HG02798 (cell line): ENCODE results near the gene TPX2.
A peak's percentile ranks its signal among the peaks of the same experiment; 100 is the strongest.
"Not testable (repeated sequence)": the region's sequence is repeated elsewhere in the genome, so short reads cannot be mapped to it uniquely, and the experiment has no call there.

Experiments used
- ATAC-seq: cut with Tn5 transposase; IDR thresholded peaks from one replicate; pipeline ENCODE4 v1.9.1; 2021; ENCODE audit warnings: mild to moderate bottlenecking; ENCODE audit not compliant: unreplicated experiment, poor library complexity

Gene TPX2

GRCh38 chr20:31827059-31827458, 88.0 kb downstream of the TPX2 start:
- no peak for ATAC-seq

GRCh38 chr20:31828016-31828415, 88.9 kb downstream of the TPX2 start:
- ATAC-seq: not testable (repeated sequence)

DNA sequence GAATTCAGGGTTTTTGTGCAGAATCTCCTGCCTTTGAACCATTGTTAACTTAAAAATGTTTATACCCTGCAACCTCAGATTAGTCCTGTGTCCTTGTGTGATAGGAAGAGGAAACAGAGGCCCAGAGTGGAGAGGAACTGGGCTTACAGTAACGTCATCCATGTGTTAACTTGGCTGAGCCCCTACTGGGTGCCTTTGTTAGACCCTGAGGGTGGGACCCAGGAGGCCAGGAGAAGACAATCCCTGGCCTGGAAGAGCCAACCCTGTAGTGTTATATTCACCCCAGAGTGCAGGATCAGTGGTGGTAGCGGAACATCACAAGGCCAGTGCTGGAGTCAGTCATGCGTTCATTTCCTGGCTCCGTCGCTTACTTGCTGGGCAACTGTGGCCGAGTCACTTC, 90.6 kb downstream of the TPX2 start:
- no peak for ATAC-seq

GRCh38 chr20:31830406-31830981, 91.4 kb downstream of the TPX2 start:
- ATAC-seq: no peak

DNA sequence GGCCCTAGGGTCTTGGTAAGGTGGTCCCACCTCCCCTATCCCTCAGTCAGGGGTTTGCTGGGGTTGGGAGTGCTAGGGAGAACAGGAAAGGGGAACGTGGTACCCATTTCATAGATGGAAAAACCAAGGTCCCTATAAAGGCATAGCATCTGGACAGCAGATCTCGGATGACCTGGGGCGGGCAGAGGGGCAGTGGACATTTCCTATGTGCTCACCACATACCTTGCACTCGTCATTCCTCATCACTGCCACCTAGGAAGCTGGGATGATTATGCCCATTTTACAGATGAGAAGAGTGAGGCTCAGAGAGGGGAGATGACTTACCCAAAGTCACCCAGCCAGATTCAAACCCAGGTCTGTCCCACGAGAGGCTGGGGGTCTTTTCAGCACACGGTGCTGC, 92.1 kb downstream of the TPX2 start:
- no peak for ATAC-seq

DNA sequence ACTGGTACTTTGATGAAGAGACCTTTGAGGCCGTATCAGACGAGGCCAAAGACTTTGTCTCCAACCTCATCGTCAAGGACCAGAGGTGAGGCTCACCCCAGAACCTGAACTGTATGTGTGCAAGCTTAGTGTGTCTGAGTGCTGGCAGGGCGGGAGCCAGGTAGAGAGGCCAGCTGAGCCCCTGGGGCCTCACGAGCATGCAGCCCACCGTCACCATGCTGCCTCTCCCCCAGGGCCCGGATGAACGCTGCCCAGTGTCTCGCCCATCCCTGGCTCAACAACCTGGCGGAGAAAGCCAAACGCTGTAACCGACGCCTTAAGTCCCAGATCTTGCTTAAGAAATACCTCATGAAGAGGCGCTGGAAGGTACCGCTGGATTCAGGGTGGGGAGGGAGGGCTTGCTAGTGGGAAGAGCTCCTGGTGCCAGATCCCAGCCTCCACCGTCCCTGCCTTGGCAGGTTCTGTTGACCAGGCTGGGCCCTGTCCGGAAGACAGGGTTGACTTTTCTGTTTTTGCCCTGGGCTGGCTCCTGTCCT, 92.7 kb downstream of the TPX2 start:
- no peak for ATAC-seq

GRCh38 chr20:31833130-31833930, 94.2 kb downstream of the TPX2 start:
- no peak for ATAC-seq

GRCh38 chr20:31833931-31834521, 94.9 kb downstream of the TPX2 start:
- ATAC-seq: no peak

DNA sequence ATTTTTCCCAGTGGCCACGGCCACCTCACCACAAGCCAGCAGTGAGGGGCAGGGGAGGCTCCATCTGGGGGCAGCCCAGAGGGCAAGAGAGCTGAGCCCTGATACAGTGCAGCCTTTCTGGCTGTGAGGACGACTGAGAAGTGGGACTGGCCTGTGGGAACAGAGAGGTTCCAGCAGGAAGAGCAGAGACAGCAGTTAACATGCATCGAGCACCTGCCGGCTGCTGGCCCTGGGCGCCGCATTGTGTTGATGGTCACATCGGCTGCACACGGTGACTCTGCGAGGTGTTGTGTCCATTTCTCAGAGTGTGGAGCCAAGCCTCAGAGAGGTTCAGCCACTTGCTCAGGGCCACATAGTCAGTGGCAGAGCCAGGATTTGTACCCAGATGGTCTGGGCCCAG, 96.5 kb downstream of the TPX2 start:
- ATAC-seq: no peak

DNA sequence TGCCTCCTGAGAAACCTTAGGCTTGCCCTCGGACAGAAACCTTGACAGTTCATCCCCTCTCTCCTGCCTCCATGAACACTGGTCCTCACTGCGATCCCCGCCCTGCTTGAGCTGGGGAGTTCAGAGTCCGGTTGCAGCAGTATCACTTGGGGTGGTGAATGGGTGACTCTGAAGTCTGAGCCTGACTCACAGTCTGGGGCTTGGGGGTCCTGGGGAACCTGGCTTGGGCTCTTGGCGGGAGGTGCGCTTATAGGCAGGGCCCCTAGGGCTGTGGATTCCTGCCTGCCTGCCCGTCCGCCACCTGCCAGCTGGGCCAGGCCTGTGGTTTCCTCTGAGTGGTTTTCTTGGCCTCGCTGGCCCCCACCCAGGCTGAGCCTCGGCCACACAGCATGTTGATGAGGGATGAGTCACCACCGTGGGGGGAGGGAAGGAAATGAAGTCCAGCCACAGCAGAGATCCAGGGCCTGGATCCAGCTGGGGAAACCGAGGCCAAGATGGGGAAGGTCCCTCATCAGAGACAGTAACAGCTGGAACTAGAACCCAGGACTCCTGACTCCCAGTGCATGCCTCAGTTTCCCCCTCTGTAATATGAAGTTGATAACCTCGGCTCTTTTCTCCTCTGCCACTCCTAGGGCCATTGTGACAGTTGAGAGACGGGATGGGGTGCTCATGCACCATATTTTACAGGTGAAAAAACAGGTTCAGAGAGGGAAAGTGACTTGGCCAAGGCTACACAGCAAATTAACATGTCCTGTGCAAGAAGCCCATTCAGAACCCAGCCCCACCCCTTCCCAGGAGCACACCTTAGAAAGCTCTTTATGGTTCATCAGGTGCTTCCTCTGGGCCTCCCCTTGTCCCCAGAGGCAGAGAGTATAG, 97.1 kb downstream of the TPX2 start:
- peak; percentile 74 for ATAC-seq

- no peak for ATAC-seq
These were observed 97.9 kb downstream of the TPX2 start for GRCh38 chr20:31836853-31837608.

DNA sequence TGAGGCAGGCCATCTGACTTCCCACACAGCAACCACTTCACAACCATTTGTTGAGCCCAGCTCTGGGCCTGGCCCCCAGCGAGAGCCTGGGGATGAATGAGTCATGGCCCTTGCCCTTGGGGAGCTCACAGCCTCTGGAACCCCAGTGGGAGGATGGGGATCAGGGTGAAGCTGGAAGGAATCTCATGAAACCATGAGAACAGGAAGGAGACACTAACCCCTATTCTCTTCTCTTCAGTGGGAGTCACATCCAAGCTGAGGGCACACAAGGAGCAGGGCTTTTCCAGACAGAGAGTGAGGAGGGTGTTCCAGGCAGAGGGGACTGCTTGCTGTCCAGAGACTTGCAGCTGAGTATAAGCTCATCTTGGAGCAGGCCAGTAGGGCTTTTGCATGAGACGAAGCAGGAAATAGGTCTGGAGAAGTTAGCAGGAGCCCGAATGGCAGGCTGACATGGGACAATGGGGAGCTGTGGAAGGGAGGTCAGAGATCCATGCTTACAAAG, 98.9 kb downstream of the TPX2 start:
- no peak for ATAC-seq

DNA sequence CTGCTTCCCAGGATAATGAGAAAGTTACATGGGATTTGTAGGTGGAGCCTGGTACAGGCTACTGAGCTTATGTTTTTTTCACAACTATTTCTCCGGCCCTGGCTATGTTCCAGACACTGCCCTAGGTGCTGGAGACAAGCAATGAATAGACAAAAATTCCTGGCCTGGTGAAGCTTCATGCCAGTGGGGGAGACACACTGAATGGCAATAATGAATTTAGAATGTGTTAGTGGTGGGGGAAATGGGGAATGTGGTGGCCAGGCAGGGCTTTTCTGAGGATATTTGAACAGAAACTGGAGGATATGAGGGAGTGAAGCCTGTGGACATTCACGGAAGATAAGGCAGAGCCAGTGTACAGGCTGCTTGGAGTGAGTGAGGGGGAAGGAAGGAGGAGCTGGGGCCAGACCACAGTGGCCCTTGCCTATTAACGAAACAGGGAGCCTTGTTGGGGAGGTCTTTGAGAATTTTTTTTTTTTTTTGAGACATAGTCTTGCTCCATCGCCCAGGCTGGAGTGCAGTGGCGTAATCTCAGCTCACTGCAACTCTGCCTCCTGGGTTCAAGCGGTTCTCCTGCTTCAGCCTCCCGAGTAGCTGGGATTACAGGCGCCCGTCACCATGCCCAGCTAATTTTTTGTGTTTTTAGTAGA, 99.7 kb downstream of the TPX2 start:
- no peak for ATAC-seq

DNA sequence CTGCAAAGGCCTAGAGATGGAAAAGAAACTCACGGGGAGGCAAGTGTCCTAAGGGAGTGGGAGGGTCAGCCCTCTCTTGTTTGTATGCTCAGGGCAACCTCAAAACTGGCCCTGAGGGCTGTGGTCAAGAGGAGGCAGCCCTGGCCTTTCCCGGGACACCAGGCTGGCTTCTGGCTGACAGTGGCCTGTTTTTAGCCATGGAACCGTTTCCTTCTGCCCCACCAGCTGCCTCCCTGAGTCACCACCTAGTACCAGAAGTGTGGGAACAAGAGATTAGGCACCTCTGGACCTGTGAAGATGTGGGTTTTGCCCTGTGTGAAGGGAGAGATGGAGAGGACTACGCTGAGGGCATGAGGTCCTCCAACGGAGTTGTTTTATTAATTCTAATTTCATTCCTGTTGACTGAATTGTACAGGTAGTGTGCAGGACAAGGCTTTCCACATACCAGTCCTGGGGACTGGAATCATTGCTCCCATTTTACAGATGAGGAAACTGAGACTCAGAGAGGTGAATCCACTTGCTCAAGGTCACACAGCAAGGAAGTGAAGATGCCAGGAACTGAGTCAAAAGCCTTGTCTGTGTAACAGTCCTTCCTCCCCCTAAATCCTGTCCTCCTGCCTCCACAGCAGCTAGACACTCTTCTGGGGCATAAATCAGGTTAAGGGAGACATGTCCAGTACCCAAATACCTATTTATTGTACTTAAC, 100.8 kb downstream of the TPX2 start:
- no peak for ATAC-seq

DNA sequence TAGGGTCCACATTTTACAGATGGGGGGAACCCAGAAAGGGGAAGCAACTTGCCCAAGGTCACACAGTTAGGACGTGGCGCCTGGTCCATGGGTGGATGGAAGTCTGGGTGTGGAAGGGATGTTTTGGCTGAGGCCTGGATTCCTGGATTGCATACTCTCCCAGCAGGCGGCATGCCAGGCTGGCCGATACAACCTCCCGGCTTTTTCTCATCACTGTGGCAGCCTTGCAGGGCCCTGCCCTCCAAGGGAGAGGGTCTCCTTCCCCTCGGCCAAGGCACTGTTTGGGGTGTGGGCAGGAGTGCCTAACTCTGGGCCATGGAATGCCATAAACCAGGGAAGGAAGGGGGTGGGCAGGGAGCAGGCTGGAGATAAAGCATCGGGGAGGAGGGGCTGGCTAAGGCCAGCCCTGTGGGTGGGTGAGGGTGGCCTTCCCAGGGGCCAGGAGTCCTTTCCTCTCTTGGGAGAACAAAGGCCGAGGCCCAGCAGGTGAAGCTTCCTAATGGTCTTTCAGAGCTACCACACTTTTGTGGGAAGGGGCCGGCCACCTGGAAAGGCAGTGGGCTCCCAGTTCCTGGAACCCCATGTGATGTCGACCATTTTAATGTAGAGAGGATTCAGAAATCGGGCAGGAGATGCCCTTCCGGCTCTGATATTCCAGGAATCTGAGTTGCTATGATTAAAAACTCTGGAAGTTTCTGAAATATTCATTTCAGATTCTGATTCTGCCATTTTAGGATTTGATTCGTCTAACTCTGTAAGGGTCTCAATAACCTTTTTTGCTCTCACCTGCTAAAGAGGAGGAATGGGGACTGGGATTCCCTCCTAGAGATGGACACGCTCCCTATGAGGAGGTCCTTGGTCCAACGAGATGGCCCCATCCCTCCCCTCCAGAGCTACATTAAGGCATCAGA, 102.1 kb downstream of the TPX2 start:
- ATAC-seq: no peak

DNA sequence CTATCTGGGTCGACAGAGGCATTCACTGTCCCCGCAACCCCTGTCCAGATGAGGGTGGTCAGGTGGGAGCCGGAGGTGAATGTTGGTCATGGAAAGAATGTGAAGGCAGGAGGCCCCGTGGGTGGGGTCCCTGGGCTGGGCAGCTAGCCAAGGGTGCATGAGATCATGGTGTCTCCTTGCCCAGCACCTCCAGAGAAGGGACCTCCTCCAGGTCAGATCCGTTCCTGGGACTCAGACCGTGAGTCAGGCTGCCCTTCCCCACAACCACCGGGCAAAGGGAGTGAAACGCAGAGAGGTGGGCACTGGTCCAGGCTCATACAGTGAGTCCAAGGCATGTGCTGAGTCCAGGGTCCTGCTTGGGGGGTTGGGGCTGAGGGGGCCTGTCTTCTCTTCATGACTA, 102.8 kb downstream of the TPX2 start:
- no peak for ATAC-seq

DNA sequence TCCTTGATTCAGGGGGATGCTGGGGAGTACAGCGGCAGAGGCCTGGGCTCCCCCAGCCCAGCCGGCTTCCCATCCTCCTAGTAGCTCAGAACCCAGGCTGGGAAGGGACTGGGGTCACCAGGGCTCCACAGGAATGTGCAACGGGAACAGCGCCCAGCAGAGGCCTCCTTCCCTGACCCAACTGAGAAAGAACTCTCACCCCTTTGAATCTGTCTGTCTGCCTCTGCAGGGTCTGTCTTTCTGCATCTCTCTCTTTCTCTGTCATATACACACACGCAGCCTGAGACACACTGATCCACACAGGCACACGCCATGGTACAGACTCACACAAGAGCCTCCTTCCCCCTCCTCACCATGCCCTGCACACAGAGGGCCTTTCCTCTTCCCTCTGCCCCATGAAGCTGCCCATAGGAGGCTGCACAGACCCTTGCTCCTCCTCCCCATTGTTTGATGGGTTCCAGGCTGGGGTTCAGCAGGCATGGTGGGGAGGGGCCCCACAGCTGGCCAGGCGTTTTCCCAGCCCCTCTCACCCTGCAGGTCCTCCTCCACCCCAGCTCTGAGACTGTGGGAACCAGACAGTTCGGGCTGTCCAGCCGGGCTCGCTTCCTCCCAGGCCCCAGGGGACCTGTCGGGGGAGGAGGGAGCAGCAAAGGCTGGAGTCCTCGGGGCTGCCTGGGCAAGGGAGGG, 103.5 kb downstream of the TPX2 start:
- no peak for ATAC-seq
